Stimulated activated CD8-positive, alpha-beta memory T cell treated with anti-CD3 and anti-CD28 coated beads, Interleukin-12 subunit alpha, Interleukin-12 subunit beta, amount 100 ng/mL, for 4 hours (primary cell): ENCODE measurements around the gene TTLL10.
A peak's percentile ranks its signal among the peaks of the same experiment; 100 is the strongest.
"Not testable (repeated sequence)": the region's sequence is repeated elsewhere in the genome, so short reads cannot be mapped to it uniquely, and the experiment has no call there.

Source experiments
- DNase-seq: peaks from one replicate; pipeline ENCODE4 v3.0.0-alpha.2; 2020; ENCODE audit warnings: low read depth

Gene TTLL10

GRCh38 chr1:1194723-1195122 is 21.0 kb downstream of the TTLL10 start:
- DNase-seq = no peak

DNA sequence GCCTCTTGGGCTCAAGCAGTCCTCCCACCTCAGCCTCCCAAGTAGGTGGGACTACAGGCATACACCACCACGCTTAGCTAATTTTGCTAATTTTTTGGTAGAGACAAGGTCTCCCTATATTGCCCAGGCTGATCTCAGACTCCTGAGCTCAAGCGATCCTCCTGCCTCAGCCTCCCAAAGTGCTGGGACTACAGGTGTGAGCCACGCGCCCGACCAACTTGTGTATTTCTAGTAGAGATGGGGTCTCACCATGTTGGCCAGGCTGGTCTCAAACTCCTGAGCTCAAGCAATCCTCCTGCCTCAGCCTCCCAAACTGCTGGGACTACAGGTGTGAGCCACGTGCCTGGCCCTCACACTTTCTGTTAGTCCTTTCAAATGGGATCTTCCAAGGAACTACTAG is 22.0 kb downstream of the TTLL10 start:
- not testable (repeated sequence) for DNase-seq

GRCh38 chr1:1196431-1197187 is 22.9 kb downstream of the TTLL10 start:
- no peak for DNase-seq

DNA sequence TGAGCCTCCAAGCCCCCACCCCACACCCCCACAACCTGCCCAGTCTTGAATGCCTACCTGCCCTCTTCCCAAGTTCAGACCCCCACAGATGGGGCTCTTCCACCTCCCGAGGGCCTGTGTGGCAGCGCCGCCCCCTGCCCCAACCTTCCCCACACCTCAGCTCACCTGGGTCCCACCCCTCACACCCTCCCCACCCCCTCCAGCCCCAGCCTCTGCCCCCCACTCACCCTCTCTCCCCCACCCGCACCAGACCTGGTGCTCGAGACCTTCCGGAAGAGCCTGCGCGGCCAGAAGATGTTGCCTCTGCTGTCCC is 23.5 kb downstream of the TTLL10 start:
- no peak for DNase-seq

DNA sequence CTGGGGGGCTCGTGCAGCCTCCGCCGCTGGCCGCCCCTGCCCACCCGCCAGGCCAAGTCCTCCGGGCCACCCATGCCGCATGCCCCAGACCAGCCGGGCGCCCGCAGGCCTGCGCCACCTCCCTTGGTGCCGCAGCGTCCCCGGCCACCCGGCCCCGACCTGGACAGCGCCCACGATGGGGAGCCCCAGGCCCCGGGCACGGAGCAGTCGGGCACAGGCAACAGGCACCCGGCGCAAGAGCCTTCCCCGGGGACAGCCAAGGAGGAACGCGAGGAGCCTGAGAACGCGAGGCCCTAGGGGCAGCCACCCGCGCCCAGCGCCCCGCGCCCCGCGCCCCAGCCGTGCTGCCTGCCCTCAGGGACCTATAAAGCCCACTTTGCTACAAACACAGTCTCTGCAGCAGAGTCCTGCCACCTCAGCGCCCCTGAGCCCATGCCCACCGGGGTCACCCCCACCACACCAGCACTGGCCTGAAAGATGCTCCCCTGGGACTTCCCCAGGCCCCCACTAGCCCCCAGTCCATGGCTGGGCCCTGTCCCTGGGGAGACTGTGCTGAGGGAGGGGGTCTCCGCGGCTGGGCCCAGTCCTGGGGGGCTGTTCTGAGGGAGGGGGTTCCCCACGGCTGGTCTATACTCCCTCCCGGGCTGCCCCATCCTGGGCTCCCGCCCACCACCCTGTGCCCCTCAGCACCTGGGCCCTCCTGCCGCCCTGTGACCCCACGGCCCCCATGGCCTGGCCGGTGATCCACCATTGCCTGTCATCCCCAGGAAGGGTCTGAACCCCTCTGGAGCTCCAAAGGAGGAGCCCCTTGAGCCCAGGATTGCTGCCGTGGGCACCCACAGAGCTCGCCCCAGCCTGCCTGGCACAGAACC is 24.1 kb downstream of the TTLL10 start:
- DNase-seq = no peak

DNA sequence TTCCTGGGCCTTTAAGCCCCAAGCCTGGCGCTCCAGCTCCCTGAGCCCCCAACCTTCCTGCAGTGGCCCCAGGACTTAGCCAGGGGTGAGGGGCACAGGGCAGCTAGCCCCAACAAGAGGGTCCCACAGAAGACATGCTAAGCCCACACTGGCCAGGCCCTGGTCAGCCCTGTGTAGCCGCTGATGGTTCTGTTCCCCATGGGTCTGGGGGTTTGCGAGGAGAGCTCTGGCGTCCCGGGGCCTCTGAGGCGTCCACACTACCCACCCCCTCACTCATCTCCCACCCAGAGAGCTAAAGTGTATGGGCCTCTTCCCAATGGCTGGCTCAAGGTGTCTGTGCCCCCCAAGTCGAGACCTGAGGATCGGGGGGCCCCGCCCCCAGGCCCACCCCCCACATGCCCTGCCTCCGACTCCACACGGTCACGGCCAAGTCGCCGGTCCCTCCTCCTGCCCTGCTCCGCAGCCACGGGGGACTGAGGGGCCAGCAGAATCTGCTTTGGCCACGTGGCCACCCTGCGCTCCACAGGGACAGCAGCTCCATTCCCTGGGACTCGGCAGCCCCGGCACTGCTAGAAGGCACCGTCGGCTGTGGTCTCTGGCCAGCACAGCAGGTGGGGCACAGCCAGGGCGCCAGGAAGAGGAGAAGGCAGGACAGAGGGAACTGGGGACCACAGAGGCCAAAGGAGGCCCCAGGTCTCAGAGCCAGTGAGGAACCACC is 24.9 kb downstream of the TTLL10 start:
- no peak for DNase-seq

DNA sequence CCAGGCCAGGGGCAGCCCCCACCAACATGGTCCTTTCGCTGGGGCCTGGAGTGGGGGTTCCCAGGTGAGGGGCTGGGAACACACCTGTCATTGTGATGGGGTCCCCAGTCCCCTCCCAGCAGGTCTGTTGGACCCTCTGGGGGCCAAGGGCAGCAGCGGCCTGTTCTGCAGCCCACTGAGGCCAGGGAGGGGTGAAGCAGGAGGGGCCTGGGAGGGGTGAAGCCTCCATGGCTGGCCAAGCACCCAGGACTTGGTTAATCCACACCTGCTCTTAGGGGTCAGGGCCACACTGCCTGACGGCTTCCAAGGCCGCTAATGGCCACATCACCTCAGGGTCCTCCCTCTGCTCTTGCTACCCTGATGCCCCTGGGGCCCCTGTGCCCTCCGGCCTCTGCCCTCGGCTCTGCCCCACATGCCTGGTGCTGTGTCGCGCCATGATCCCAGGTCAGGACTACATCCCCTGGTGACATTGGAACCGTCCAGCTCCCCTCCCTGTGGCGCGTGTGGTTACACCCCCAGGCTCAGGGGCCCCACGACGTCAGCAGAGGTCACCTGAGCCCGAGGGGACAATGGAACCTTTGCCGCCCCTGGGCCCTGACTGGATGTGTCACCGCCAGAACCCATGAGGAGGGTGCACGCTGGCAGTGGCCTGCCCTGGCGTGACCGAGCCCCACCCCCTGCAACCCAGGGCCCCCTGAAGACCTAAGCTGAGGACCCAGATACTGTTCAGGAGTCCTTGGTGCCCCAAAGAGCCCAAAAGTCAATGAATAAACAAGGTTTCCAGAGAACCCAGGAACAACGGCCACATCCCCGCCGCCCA is 25.7 kb downstream of the TTLL10 start:
- DNase-seq = no peak

- DNase-seq = no peak
Measured at GRCh38 chr1:1199961-1200875, 26.5 kb downstream of the TTLL10 start.

GRCh38 chr1:1200876-1201810 is 27.5 kb downstream of the TTLL10 start:
- peak; percentile 93 for DNase-seq

DNA sequence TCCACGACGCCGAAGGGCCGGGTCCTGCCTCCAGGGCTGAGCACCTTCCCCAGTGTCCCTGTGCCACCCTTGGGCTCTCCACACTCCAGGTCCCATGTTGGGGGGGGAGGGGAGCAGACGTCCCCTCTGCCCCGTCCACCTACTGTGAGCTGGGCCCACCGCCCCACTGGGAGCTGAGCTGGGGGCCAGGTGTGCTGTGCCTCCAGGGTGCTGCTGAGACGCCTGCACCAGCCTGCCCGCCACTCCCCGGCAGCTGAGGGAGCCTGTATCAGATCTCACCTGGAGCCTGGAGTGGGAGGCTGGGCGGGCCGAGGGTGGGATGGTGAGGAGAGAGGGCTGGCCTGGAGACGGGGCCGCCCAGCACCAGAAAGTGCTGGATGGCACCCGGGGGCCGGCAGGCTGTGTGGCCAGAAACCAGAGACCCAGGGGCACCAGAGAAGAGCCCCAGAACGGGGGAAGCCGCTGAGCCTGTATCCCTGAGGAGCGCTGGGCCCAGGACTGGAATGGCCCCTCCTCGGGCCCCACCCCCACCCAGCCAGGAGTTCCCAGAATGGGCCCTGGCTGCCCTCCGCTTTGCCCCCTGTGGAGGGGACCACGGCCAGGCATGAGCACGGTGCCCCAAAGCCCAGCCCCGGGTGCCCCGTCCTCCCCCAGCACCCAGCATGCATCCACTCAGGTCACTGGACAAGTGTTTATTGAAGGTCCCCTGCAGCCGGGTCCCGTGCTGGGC is 29.3 kb downstream of the TTLL10 start:
- no peak for DNase-seq

- DNase-seq = no peak
Measured at GRCh38 chr1:1203561-1204424, 30.1 kb downstream of the TTLL10 start.

- no peak for DNase-seq
Measured at GRCh38 chr1:1204425-1204920, 30.8 kb downstream of the TTLL10 start.

DNA sequence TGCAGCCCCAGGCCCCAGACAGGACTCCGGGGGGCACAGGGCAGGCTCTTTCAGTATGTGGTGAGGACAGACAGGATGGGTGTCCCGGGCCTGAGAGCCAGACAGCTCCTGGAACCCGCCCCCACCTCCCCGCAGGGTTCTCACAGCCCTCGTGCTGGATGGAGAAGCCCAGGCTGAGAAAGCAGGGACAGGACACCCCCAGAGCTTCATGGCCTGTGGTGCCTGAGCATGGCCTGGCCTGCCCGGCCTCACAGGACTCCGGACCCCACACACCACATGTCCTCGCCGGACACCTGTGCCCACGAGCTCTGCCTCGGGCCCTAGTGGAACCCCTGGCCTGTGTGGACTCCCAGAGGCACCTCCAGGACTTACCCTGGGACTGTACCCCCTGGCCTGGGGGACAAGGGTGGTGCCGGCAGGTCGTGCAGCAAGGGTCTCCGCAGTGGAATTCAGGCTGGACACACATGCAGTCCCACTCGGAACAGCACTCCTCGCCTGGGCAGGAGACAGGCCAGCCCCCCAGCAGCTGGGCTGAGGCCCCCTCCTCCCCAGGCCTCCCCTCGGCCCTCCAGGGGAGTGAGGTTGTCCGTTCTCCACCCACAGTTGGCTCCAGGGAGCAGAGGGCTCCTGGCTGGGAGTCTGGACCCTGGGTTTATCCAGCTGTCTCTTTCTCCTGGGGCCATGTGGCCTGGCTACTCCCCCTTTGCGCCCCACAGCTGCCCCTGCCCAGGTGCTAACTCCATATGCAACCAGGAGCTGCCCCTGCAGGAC is 31.5 kb downstream of the TTLL10 start:
- no peak for DNase-seq

DNA sequence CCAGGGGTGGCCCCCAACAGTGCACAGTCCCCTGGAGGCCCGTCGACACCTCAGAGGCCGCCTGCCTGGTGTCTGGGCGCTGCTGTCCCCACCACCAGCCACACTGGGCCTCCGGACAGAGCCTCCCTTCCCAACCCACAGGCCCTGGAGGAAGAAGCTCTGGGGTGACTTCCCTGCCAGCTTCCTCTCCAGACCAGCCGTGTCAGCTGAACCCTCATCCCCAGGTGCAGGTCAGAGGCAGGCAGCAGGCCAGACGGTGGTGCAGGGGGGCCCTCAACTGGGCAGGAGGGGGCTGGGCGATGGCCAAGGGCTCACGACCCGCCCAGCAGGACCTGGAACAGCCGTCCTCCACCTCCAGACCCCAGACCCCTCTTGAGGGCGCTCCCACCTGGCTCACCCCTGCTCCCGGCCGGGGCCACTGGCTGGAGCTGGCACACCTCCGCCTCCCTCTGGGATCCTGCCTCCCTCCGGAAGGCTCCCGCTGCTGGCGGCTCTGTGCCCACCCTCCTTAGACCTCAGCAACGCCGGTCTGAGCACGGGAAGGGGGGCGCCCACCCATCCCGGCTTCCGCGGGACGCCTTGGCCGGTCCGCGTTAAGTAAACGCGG is 32.2 kb downstream of the TTLL10 start:
- DNase-seq = no peak

DNA sequence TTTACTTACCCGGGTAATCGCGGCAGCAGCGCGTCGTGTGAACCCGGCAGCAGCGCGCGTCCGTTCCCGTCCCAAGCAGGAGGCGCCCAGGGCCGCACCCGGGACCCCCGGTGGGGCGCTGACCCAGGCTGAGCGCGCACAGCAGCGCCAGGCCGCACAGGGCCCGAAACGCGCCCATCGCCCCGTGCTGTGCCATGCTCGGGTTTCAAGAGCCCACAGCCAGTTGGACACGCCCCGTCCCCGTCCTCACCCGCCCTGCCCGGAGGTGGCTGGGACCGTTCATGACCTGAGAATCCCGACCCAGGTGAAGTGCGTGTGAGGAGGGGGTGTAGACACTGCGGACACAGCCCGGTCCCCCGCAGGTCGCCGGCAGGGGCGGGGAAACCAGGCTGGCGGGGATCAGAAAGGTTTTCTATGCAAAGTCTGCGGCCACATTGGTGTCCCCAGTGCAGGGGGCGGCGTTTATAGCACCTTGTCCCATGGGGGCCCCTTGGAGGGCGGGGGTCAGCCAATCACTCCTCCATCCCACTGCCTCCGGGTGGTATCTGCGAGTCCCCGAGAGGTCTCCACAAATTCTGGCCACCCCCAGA is 32.8 kb downstream of the TTLL10 start, which contains the start of gene TNFRSF18:
TNFRSF18 (minus strand) TSS at position 217 of the 590 bp plus-strand sequence; CDS start at position 196, 21 bp downstream.
- DNase-seq = no peak

DNA sequence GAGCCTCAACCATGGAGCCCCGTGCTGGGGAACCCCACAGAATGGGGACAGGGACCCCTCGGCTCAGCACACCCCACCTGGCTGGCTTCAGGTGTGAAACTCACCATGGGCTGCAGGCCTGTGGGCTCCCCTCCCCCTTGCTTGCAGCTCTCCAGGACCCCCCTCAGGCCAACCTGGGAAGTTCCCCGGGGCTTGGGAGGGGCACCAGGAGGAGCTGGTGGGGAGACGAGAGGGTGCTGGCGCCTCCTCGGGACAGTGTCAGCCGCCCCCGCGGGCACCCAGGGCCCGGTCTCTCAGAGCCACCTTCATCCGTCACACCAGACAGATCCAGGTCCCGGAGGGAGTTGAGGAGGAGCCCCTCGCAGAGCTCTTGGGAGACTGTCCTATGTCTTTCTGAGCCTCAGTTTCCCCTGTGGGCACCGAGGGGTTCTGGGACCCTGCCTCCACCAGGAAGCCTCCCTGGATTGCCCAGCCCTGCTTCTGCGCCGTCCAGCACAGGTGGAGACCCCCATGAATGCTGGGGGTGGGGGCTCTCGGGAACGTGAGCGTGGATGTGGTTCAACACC is 33.4 kb downstream of the TTLL10 start:
- DNase-seq = no peak
